Naive thymus-derived CD8-positive, alpha-beta T cell (primary cell): ENCODE measurements around the gene CAMK2D. TPM values are rescaled to one million over a fixed set of nuclear protein-coding genes. Genes with fewer than 3 reads are reported as not detected.

ENCODE experiments used
- ATAC-seq, 2 donors: fragments of 150-1000 bp; cut with Tn5 transposase in 1 of 2; sonication (Bioruptor Pico), chemical (Tn5 transposase) in 1 of 2; 1 replicate in 1 of 2; 2 replicates in 1 of 2; pipeline ENCODE4 v1.10.0; 2021; ENCODE audit warnings: mild to moderate bottlenecking in 2 of 2, moderate library complexity in 2 of 2
- POLR2A ChIA-PET: fragments of 350-600 bp; sonication (Branson Sonifier 250); formaldehyde crosslinking; loops from one replicate; lab custom pipeline; 2021; ENCODE audit warnings: antibody characterized with exemption; lab: Charles Lee
- DNase-seq, 10 donors: peaks; one replicate each; pipeline versions ENCODE4 v3.0.0 to v3.0.0-alpha.2; 2020 to 2022
- H3K27ac Mint-ChIP-seq, 10 donors: one replicate each; pipeline ENCODE4 v1.8.0; 2020 to 2022; ENCODE audit warnings: mild to moderate bottlenecking in 10 of 10, mixed read lengths in 10 of 10, moderate library complexity in 4 of 10, inconsistent platforms in 1 of 10
- H3K27me3 Mint-ChIP-seq, 5 donors: one replicate each; pipeline ENCODE4 v1.8.0; 2021 to 2022; ENCODE audit warnings: mixed read lengths in 5 of 5
- H3K36me3 Mint-ChIP-seq, 3 donors: one replicate each; pipeline ENCODE4 v1.8.0; 2020 to 2022; ENCODE audit warnings: mixed read lengths in 3 of 3, mild to moderate bottlenecking in 2 of 3, inconsistent platforms in 1 of 3
- H3K4me1 Mint-ChIP-seq, 4 donors: one replicate each; pipeline ENCODE4 v1.8.0; 2021 to 2022; ENCODE audit warnings: mixed read lengths in 4 of 4
- H3K4me3 Mint-ChIP-seq, 10 donors: one replicate each; pipeline ENCODE4 v1.8.0; 2020 to 2022; ENCODE audit warnings: mild to moderate bottlenecking in 10 of 10, mixed read lengths in 10 of 10, moderate library complexity in 6 of 10, inconsistent platforms in 1 of 10
- H3K9me3 Mint-ChIP-seq, 9 donors: one replicate each; pipeline ENCODE4 v1.8.0; 2020 to 2022; ENCODE audit warnings: mixed read lengths in 9 of 9, mild to moderate bottlenecking in 3 of 9, inconsistent platforms in 1 of 9, moderate library complexity in 1 of 9
- polyA plus RNA-seq, 3 donors: library from polyadenylated mRNA; unstranded; fragments of 300-500 nt; fragmentation: Illumina TruSeq; gene quantifications; one replicate each; pipeline ENCODE4 v1.2.3, GENCODE V29; 2021
- total RNA-seq, 8 experiments: library from RNA in 2 of 8; stranded (reverse) in 2 of 8; gene quantifications; one replicate each; pipeline ENCODE4 v1.2.3 and lab custom pipeline; 2021 to 2026

The CAMK2D gene
- total and polyA plus RNA-seq, 5 experiments from 2014 or later: 10.4 to 40.8 (median 12.0) TPM

DNA sequence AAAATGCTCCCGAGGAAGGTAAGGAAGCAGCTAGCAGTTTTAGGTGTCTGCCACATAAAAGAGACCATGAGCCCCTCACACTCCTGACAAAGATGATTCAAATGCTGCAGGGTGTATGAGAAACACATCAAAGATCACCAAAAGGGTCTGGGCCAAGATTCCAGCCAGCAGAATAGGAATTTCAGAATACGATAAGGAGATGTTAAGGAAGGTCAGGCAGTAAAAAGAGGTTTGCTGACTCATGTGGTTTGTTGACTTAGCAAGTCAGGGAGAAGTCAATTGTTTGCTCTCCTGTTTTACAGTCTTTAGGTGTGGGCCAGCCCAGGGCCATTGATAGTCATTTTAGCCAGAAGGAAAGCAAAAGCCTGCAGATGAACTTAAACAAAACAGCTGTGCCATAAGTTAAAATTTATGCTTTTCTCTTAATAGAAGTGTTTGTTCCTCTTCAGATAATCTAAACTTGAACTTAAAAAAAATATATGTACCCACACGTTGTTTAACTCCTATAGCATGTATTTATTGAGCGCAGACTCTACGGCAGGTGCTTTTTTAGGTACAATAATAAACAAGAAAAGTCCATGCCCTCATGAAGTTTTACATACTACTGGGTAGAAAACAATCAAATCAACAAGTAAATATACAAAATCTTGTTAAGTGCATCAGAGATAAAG, 115.6 kb downstream of the CAMK2D start:
- peak overlapping the region in 6 of 10 donors; percentile 1 to 54 (median 50) for H3K27ac Mint-ChIP-seq
- POLR2A ChIA-PET: no interaction called here
- no peak overlapping the region for H3K4me3 Mint-ChIP-seq
- peaks cover 0 to 12% (median 5%) of the 10 kb centered on the region in 3 donors for H3K36me3 Mint-ChIP-seq
- no peak for ATAC-seq
- H3K9me3 Mint-ChIP-seq: no peaks in the 10 kb centered on the region
- no peaks in the 10 kb centered on the region for H3K27me3 Mint-ChIP-seq
- DNase-seq: no peak
- H3K4me1 Mint-ChIP-seq: peaks cover 18 to 50% (median 34%) of the 10 kb centered on the region in 4 donors

GRCh38 chr4:113645288-113645687, 116.2 kb downstream of the CAMK2D start:
- DNase-seq: no peak
- no peak for ATAC-seq
- POLR2A ChIA-PET: no interaction called here
- no peaks in the 10 kb centered on the region for H3K9me3 Mint-ChIP-seq
- H3K4me3 Mint-ChIP-seq: no peak overlapping the region
- H3K4me1 Mint-ChIP-seq: peaks cover 18 to 52% (median 40%) of the 10 kb centered on the region in 4 donors
- H3K27ac Mint-ChIP-seq: no peak overlapping the region
- H3K36me3 Mint-ChIP-seq: peaks cover 0 to 12% (median 5%) of the 10 kb centered on the region in 3 donors
- no peaks in the 10 kb centered on the region for H3K27me3 Mint-ChIP-seq

DNA sequence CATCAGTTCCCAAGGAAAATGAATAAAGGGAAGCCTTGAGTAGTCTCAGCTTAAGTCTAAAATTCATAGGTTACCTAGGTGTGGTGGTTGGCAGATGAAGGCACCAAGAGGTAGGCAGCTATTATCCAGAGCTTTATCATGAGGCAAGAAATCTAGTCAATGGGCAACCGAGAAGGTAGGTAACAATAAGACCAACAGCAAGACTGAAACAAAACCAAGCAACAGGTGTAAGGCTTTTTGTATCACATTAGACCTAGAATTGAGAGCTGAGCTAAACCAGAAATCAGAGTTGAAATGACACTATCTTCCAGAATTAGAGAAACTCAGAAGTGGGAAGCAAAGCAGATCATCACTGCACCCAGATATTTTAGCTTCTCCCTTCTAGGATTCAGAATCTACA, 117.1 kb downstream of the CAMK2D start:
- ATAC-seq (no peak), DNase-seq (no peak)
- no peaks in the 10 kb centered on the region for H3K9me3 Mint-ChIP-seq

GRCh38 chr4:113643505-113643904, 118.0 kb downstream of the CAMK2D start:
- Mint-ChIP-seq H3K4me3 (no peak overlapping the region), H3K4me1 (peaks cover 29 to 68% (median 54%) of the 10 kb centered on the region in 4 donors), H3K27ac (peak overlapping the region in 2 of 10 donors; percentile 5 to 36), H3K27me3 (no peaks in the 10 kb centered on the region), H3K9me3 (no peaks in the 10 kb centered on the region), H3K36me3 (peaks cover 0 to 9% (median 5%) of the 10 kb centered on the region in 3 donors)
- DNase-seq (no peak), ATAC-seq (no peak)
- POLR2A ChIA-PET: no interaction called here

More for the DNA sequence above, 117.1 kb downstream of the CAMK2D start:
- H3K4me1 Mint-ChIP-seq: peaks cover 26 to 61% (median 48%) of the 10 kb centered on the region in 4 donors
- POLR2A ChIA-PET: no interaction called here
- H3K36me3 Mint-ChIP-seq: peaks cover 0 to 12% (median 5%) of the 10 kb centered on the region in 3 donors
- H3K27ac Mint-ChIP-seq: peak overlapping the region in 4 of 10 donors; percentile 36 to 77 (median 62)
- no peaks in the 10 kb centered on the region for H3K27me3 Mint-ChIP-seq
- no peak overlapping the region for H3K4me3 Mint-ChIP-seq

DNA sequence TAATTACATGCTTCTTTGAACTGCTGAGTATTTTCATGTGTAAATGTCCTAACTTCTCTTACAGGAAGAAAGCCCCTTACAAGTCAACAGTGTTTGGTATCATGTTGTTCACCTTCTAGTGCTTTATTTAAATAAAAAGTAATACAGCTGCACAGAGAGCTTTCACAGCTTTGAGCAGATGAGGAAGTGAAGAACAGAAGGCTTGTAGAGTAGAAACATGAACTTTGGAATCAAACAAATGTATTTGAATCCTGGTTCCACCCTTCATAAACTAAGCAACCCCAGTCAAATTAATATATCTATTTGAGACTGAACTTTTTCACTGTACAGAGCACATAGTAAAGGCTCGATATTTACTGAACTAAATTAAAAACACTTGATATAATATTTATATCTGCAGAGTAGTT, 120.5 kb downstream of the CAMK2D start:
- DNase-seq (no peak), ATAC-seq (no peak)
- Mint-ChIP-seq H3K9me3 (peaks cover 0 to 3% (median 0%) of the 10 kb centered on the region in 9 donors), H3K36me3 (peaks cover 0 to 6% (median 2%) of the 10 kb centered on the region in 3 donors), H3K27ac (peak overlapping the region in 4 of 10 donors; percentile 29 to 64 (median 38)), H3K4me3 (peak overlapping the region in 1 of 10 donors; percentile 8), H3K4me1 (peaks cover 39 to 86% (median 68%) of the 10 kb centered on the region in 4 donors), H3K27me3 (no peaks in the 10 kb centered on the region)
- POLR2A ChIA-PET: no interaction called here

DNA sequence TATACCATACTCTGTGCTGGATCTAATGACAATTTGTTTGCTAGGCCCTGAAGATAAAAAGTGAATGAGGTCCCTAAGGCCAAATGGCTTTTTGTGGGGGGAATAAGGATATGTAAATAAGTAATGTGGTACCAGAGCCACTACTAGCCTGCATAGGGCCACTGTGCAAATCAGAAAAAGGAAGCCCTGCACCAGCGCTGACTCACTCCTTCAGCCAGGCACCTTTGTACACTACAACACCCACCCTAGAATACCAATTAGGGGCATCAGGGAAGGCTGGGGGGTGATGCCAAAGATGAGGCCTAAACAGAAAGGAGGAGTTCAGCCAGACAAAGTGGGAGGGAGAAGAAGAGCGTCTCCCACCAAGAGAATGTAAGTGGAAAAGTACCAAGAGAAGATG, 122.2 kb downstream of the CAMK2D start:
- peak overlapping the region in 4 of 10 donors; percentile 2 to 64 (median 42) for H3K27ac Mint-ChIP-seq
- POLR2A ChIA-PET: no interaction called here
- ATAC-seq (no peak), DNase-seq (no peak)
- peaks cover 37 to 82% (median 61%) of the 10 kb centered on the region in 4 donors for H3K4me1 Mint-ChIP-seq
- peak overlapping the region in 2 of 10 donors; percentile 12 to 25 for H3K4me3 Mint-ChIP-seq
- H3K9me3 Mint-ChIP-seq: peaks cover 0 to 3% (median 0%) of the 10 kb centered on the region in 9 donors
- peaks cover 0 to 5% (median 0%) of the 10 kb centered on the region in 3 donors for H3K36me3 Mint-ChIP-seq
- no peaks in the 10 kb centered on the region for H3K27me3 Mint-ChIP-seq

- ATAC-seq (no peak), DNase-seq (no peak)
- H3K27ac Mint-ChIP-seq: peak overlapping the region in 5 of 10 donors; percentile 30 to 85 (median 45)
- POLR2A ChIA-PET: interaction anchor here (0.7 to 3.2 kb wide), 2 partner anchors 83 to 122 kb away, joined by 3 to 12 read pairs; no protein-coding TSS in a partner anchor
- H3K4me3 Mint-ChIP-seq: no peak overlapping the region
- no peaks in the 10 kb centered on the region for H3K27me3 Mint-ChIP-seq
- peaks cover 32 to 78% (median 56%) of the 10 kb centered on the region in 4 donors for H3K4me1 Mint-ChIP-seq
- H3K36me3 Mint-ChIP-seq: peaks cover 0 to 5% (median 0%) of the 10 kb centered on the region in 3 donors
- H3K9me3 Mint-ChIP-seq: peaks cover 0 to 3% (median 0%) of the 10 kb centered on the region in 9 donors
Observed at GRCh38 chr4:113638562-113638832, 123.0 kb downstream of the CAMK2D start.

DNA sequence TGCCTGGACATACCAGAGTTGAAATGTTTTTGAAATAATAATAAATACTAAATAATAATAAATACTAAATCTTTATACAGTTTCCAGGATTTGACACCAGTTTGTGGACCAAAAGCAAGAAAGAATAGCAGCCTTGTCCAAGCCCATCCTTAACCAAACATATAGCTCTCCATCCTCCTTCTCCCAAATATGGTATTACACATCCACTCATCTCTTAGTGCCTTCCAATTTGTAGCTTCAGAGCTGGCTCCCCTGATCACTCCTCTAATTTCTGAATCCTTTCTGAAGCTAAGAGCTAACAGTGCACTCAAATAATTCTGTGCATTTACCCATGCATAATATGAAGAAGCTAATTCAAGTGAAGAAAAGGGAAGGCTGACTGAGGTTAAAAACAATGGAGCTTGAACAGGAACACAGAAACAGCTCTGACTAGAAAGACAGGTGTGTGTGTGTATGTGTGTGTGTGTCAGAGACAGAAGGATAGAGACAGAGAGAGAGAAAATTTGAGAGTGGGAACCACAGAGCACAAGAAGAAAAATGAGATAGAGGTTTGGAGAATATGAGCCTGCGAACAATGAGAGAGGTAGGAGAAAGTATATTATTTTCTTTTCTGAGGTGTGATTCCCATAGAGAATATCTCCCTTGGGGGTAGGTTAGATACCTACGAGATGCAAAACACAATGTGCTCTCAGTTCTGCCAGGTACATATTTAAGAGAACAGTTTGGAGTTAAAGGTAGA, 123.5 kb downstream of the CAMK2D start:
- H3K36me3 Mint-ChIP-seq: peaks cover 0 to 5% (median 0%) of the 10 kb centered on the region in 3 donors
- ATAC-seq (no peak), DNase-seq (no peak)
- H3K27ac Mint-ChIP-seq: peak overlapping the region in 9 of 10 donors; percentile 1 to 85 (median 36)
- peak overlapping the region in 9 of 10 donors; percentile 1 to 54 (median 14) for H3K4me3 Mint-ChIP-seq
- peaks cover 32 to 77% (median 54%) of the 10 kb centered on the region in 4 donors for H3K4me1 Mint-ChIP-seq
- POLR2A ChIA-PET: interaction anchor here (0.7 to 3.2 kb wide), 2 partner anchors 84 to 123 kb away, joined by 3 to 12 read pairs; no protein-coding TSS in a partner anchor
- peaks cover 0 to 3% (median 0%) of the 10 kb centered on the region in 9 donors for H3K9me3 Mint-ChIP-seq
- no peaks in the 10 kb centered on the region for H3K27me3 Mint-ChIP-seq

- H3K4me3 Mint-ChIP-seq: peak overlapping the region in 6 of 10 donors; percentile 17 to 74 (median 60)
- H3K27ac Mint-ChIP-seq: peak overlapping the region in 3 of 10 donors; percentile 28 to 91 (median 82)
- peaks cover 0 to 5% (median 0%) of the 10 kb centered on the region in 3 donors for H3K36me3 Mint-ChIP-seq
- DNase-seq (no peak), ATAC-seq (no peak)
- H3K4me1 Mint-ChIP-seq: peaks cover 32 to 73% (median 54%) of the 10 kb centered on the region in 4 donors
- no peaks in the 10 kb centered on the region for H3K27me3 Mint-ChIP-seq
- peaks cover 0 to 3% (median 0%) of the 10 kb centered on the region in 9 donors for H3K9me3 Mint-ChIP-seq
- POLR2A ChIA-PET: interaction anchor here (3.2 kb wide), 1 partner anchor 123 kb away, joined by 12 read pairs; no protein-coding TSS in a partner anchor
Observed at GRCh38 chr4:113637363-113637762, 124.2 kb downstream of the CAMK2D start.

GRCh38 chr4:113636877-113637276, 124.7 kb downstream of the CAMK2D start:
- Mint-ChIP-seq H3K27ac (peak overlapping the region; percentile 28 to 91 (median 84)), H3K4me3 (peak overlapping the region; percentile 38 to 74 (median 62)), H3K27me3 (no peaks in the 10 kb centered on the region), H3K4me1 (peaks cover 32 to 69% (median 52%) of the 10 kb centered on the region in 4 donors), H3K36me3 (peaks cover 0 to 5% (median 0%) of the 10 kb centered on the region in 3 donors), H3K9me3 (peaks cover 0 to 3% (median 0%) of the 10 kb centered on the region in 9 donors)
- POLR2A ChIA-PET: interaction anchor here (0.9 to 3.2 kb wide), 4 partner anchors 89 to 270 kb away, joined by 3 to 12 read pairs (median 4); no protein-coding TSS in a partner anchor
- ATAC-seq (peak; percentile 79 to 81), DNase-seq (peak in 7 of 10 donors; percentile 2 to 53 (median 22))

DNA sequence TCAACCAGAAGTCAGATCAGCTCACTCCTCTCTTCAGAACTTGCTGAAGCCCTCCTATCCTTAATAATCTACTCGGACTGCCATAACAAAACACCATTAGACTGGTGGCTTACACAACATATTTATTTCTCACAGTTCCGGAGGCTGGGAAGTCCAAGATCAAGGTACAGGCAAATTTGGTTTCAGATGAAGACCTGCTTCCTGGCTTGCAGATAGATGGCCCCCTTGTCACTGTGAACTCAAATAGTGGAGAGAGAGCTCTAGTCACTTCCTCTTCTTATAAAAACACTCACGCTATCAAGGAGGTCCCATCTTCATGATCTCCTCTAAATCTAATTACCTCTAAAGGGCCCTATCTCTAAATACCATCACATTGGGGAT, 125.1 kb downstream of the CAMK2D start:
- ATAC-seq: peak; percentile 82 to 83
- Mint-ChIP-seq H3K27ac (peak overlapping the region; percentile 28 to 91 (median 84)), H3K4me3 (peak overlapping the region; percentile 38 to 74 (median 62)), H3K9me3 (peaks cover 0 to 3% (median 0%) of the 10 kb centered on the region in 9 donors), H3K27me3 (no peaks in the 10 kb centered on the region), H3K4me1 (peaks cover 33 to 71% (median 53%) of the 10 kb centered on the region in 4 donors), H3K36me3 (peaks cover 0 to 5% (median 0%) of the 10 kb centered on the region in 3 donors)
- peak in 7 of 10 donors; percentile 11 to 63 (median 35) for DNase-seq
- POLR2A ChIA-PET: interaction anchor here (0.6 to 3.2 kb wide), 5 partner anchors 89 to 270 kb away, joined by 3 to 12 read pairs (median 3); no protein-coding TSS in a partner anchor
